Activated gamma-delta T cell treated with anti-CD3 and anti-CD28 coated beads, Interleukin-2, amount 50 U/mL, for 16 hours (primary cell): ENCODE measurements around the gene TOM1.
A peak's percentile ranks its signal among the peaks of the same experiment; 100 is the strongest.
"Not testable (repeated sequence)": the region's sequence is repeated elsewhere in the genome, so short reads cannot be mapped to it uniquely, and the experiment has no call there.

Experiments used
- DNase-seq: peaks from one replicate; pipeline ENCODE4 v3.0.0-alpha.2; 2020; ENCODE audit warnings: low read depth

Gene TOM1

GRCh38 chr22:35346596-35347220 is 47.0 kb downstream of the TOM1 start:
- no peak for DNase-seq

GRCh38 chr22:35347462-35347861 is 47.8 kb downstream of the TOM1 start:
- DNase-seq, result no peak

GRCh38 chr22:35348026-35348590 is 48.4 kb downstream of the TOM1 start:
- DNase-seq, result no peak

- no peak for DNase-seq
Measured at GRCh38 chr22:35348703-35349102, 49.0 kb downstream of the TOM1 start.

- DNase-seq, result no peak
Measured at GRCh38 chr22:35349368-35349703, 49.6 kb downstream of the TOM1 start.

GRCh38 chr22:35349704-35350538 is 50.2 kb downstream of the TOM1 start:
- DNase-seq, result no peak

GRCh38 chr22:35350539-35351503 is 51.1 kb downstream of the TOM1 start:
- DNase-seq, result peak; percentile 74

- no peak for DNase-seq
Measured at GRCh38 chr22:35352214-35353111, 52.8 kb downstream of the TOM1 start.

- no peak for DNase-seq
Measured at GRCh38 chr22:35353318-35353717, 53.6 kb downstream of the TOM1 start.

- DNase-seq, result no peak
Measured at GRCh38 chr22:35354068-35354467, 54.4 kb downstream of the TOM1 start.

- no peak for DNase-seq
Measured at GRCh38 chr22:35357883-35358621, 58.4 kb downstream of the TOM1 start.

GRCh38 chr22:35359380-35360065 is 59.8 kb downstream of the TOM1 start:
- no peak for DNase-seq

GRCh38 chr22:35361001-35361558 is 61.4 kb downstream of the TOM1 start:
- DNase-seq, result no peak

GRCh38 chr22:35363566-35364086 is 63.9 kb downstream of the TOM1 start:
- DNase-seq, result no peak

- DNase-seq, result not testable (repeated sequence)
Measured at GRCh38 chr22:35364230-35364629, 64.5 kb downstream of the TOM1 start.

- DNase-seq, result no peak
Measured at GRCh38 chr22:35367331-35367886, 67.7 kb downstream of the TOM1 start.

GRCh38 chr22:35368386-35368785 is 68.7 kb downstream of the TOM1 start:
- no peak for DNase-seq

- DNase-seq, result no peak
Measured at GRCh38 chr22:35369996-35370395, 70.3 kb downstream of the TOM1 start.

GRCh38 chr22:35373781-35374180 is 74.1 kb downstream of the TOM1 start:
- no peak for DNase-seq
